Breast epithelium (tissue), 4 donors: ENCODE results near the gene HOXC5. TPM values are rescaled to one million over a fixed set of nuclear protein-coding genes. Genes with fewer than 3 reads are reported as not detected.

Experiments
- DNase-seq, 2 donors: peaks; one replicate each; pipeline ENCODE4 v3.0.0-alpha.2; 2019; ENCODE audit warnings: low spot score in 2 of 2
- H3K27ac ChIP-seq, 2 donors: fragments of 200-600 bp; sonication (generic) in 1 of 2; one replicate each; pipeline ENCODE4 v1.5.1; 2016 to 2019; ENCODE audit warnings: mild to moderate bottlenecking in 1 of 2
- H3K27me3 ChIP-seq, 2 donors: fragments of 200-600 bp; sonication (generic) in 1 of 2; one replicate each; pipeline versions ENCODE4 v1.5.1 to v1.6.0; 2017 to 2019; ENCODE audit warnings: control low read depth in 1 of 2, mild to moderate bottlenecking in 1 of 2
- H3K36me3 ChIP-seq: fragments of 200-600 bp; one replicate; pipeline ENCODE4 v1.5.1; 2019
- H3K4me1 ChIP-seq, 2 donors: fragments of 200-600 bp; sonication (generic); one replicate each; pipeline ENCODE4 v1.5.1; 2016 to 2019; ENCODE audit warnings: control low read depth in 1 of 2
- H3K4me3 ChIP-seq, 3 donors: fragments of 200-600 bp; sonication (generic); 1 replicate in 2 of 3; 2 replicates in 1 of 3; pipeline ENCODE4 v1.5.1; 2016 to 2019; ENCODE audit warnings: mild to moderate bottlenecking in 3 of 3, moderate library complexity in 2 of 3
- H3K9me3 ChIP-seq, 2 donors: fragments of 200-600 bp; sonication (generic) in 1 of 2; one replicate each; pipeline ENCODE4 v1.5.1; 2016 to 2019; ENCODE audit warnings: control low read depth in 1 of 2
- POLR2A ChIP-seq: fragments of 450-650 bp; IDR thresholded peaks from one replicate; pipeline ENCODE4 v1.6.1; 2016; ENCODE audit warnings: antibody characterized with exemption, mild to moderate bottlenecking, moderate library complexity
- POLR2AphosphoS5 ChIP-seq, 3 donors: sonication (generic); formaldehyde crosslinking; IDR thresholded peaks; one replicate each; pipeline ENCODE4 v1.6.1; 2017; ENCODE audit warnings: antibody characterized with exemption in 3 of 3
- intact Hi-C: fragments of 100-400 bp; cut with DNase I; formaldehyde crosslinking; loops from one replicate; pipeline ENCODE4 v1.15.1; 2023; ENCODE audit warnings: low total_unique reads
- total RNA-seq, 3 donors: library from RNA; depleted of rRNA; stranded (reverse); fragments of >200 nt; gene quantifications; one replicate each; pipeline ENCODE4 v1.1.0, GENCODE V29; 2016
- TF ChIP-seq, protein P1 (sequence below), 3 donors: fragments of 450-650 bp; IDR thresholded peaks; one replicate each; pipeline ENCODE4 v1.5.1; 2016 to 2017; ENCODE audit warnings: antibody characterized with exemption in 3 of 3, mild to moderate bottlenecking in 3 of 3, moderate library complexity in 3 of 3

Gene HOXC5
- total RNA-seq, 3 donors from 2014 or later = 0.73 to 0.98 (median 0.96) TPM

DNA sequence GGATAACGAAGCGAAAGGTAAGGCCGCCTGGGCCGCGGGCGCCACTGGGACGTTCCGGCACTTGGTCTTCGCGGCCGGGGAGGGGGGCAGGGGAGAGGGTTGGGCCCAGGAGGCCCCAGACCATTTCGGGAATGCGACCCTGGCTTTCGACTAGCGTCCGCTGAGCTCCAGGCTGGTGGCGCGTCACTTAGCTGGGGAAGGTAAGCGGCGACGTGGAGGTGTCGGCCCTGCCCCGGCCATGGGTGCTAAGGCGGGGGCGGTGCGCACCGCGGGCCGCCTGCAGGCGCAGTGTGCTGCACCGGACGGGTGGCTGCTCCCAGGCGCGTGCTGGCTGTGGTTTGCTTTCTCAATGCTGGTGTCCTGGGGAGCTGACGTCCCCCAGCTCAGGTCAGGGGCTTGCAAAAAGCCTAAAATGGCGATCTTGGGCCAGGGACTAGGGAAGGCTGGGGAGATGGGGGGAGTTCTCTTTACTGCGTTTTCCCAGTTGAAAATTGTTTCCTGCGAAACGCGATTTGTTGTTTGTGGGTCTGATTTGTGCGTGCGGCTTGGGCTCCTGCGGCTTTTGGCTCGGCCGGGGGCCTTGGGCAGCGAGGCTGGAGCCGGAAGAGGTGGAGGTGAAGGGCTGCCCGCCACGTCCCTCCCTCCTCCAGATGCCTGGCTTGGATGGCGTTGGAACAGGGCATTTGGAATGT lies 46.7 kb upstream of the HOXC5 start:
- Histone ChIP-seq H3K36me3 (no peaks in the 10 kb centered on the region), H3K27ac (peak overlapping the region; percentile 50 to 84), H3K27me3 (peaks cover 8 to 95% of the 10 kb centered on the region in 2 donors), H3K9me3 (no peaks in the 10 kb centered on the region), H3K4me3 (peak overlapping the region; percentile 52 to 69 (median 54)), H3K4me1 (peaks cover 0 to 8% of the 10 kb centered on the region in 2 donors)
- no peak for DNase-seq
- TF ChIP-seq POLR2A = no peak
- TF ChIP-seq, protein P1, sequence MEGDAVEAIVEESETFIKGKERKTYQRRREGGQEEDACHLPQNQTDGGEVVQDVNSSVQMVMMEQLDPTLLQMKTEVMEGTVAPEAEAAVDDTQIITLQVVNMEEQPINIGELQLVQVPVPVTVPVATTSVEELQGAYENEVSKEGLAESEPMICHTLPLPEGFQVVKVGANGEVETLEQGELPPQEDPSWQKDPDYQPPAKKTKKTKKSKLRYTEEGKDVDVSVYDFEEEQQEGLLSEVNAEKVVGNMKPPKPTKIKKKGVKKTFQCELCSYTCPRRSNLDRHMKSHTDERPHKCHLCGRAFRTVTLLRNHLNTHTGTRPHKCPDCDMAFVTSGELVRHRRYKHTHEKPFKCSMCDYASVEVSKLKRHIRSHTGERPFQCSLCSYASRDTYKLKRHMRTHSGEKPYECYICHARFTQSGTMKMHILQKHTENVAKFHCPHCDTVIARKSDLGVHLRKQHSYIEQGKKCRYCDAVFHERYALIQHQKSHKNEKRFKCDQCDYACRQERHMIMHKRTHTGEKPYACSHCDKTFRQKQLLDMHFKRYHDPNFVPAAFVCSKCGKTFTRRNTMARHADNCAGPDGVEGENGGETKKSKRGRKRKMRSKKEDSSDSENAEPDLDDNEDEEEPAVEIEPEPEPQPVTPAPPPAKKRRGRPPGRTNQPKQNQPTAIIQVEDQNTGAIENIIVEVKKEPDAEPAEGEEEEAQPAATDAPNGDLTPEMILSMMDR (IDR thresholded peaks at IDR 0.05) = peak in 2 of 3 donors; percentile 10 to 17
- peak in 2 of 3 donors; percentile 23 to 26 for TF ChIP-seq POLR2AphosphoS5 (IDR thresholded peaks at IDR 0.05)
- intact Hi-C loops = no loop called here

DNA sequence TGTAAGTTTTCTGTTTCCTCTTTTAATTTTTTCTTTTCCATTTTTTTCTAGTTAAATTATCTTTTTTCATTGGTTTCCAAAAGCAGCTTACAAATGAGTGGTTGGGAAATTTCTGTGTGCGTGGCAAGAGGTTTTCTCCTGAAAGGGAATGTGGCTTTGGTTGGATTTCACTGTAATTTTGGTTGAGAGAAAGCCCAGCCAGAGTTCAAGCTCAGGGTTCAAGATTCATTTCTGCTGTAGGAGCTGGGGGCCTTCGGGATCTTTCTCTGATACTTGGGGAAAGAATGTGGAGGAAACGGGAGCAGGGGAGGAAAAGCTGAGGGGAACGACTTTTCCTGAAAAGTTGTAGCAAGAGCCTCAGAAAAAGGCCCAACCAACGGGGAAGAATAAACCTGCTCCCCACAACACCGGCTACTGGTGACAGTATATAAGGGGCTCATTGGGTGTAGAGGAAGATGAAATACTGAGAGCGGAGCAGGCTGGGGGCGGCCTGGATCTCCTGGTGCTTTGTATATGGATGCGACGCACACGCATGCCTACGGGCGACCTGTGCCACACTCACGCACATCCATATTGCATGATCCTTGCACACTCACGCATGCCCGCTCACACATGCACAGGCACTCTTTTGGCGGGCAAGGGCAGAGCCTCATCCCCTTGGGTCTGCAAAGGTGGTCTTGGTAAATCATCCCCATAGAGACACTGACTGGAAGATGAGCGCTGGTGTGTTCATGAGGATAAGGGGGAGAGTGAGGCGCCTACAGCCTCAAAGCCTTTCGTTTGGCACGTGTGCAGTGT lies 46.0 kb upstream of the HOXC5 start:
- Histone ChIP-seq H3K27me3 (peaks cover 8 to 96% of the 10 kb centered on the region in 2 donors), H3K27ac (peak overlapping the region; percentile 50 to 69), H3K4me3 (peak overlapping the region; percentile 52 to 69 (median 54)), H3K4me1 (peaks cover 0 to 8% of the 10 kb centered on the region in 2 donors), H3K36me3 (no peaks in the 10 kb centered on the region), H3K9me3 (no peaks in the 10 kb centered on the region)
- intact Hi-C loops = no loop called here
- TF ChIP-seq POLR2AphosphoS5 (IDR thresholded peaks at IDR 0.05) = no peak
- TF ChIP-seq POLR2A = no peak
- TF ChIP-seq, protein P1 (IDR thresholded peaks at IDR 0.05) = no peak
- no peak for DNase-seq

DNA sequence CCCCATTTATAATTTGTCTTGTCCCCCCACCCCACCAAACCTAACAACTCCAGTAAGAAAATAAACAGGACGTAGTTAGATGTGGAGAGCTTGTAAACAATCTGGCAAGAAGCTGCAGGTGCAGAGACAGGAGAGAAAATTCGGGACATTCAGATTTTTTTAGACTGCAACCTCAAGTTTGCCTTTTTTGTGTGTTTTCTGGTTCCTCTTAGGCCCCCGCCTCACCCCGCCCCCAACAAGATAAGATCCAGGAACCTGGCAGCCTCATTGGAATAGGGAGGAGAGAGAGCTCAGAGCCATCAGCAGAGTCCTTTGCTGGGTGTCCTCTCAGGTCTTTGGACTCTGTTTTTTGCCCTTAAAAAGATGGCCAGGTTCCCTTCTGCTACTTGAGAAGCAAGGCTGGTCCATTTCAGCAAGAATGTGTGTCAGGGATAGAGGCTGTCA lies 45.0 kb upstream of the HOXC5 start:
- H3K36me3 ChIP-seq = no peaks in the 10 kb centered on the region
- H3K4me1 ChIP-seq = peaks cover 0 to 8% of the 10 kb centered on the region in 2 donors
- H3K4me3 ChIP-seq = peak overlapping the region in 1 of 3 donors; percentile 69
- peaks cover 8 to 96% of the 10 kb centered on the region in 2 donors for H3K27me3 ChIP-seq
- intact Hi-C loops = no loop called here
- H3K9me3 ChIP-seq = no peaks in the 10 kb centered on the region
- H3K27ac ChIP-seq = no peak overlapping the region
- TF ChIP-seq, protein P1 (IDR thresholded peaks at IDR 0.05) = no peak
- no peak for TF ChIP-seq POLR2A
- no peak for TF ChIP-seq POLR2AphosphoS5 (IDR thresholded peaks at IDR 0.05)
- DNase-seq = no peak

- Histone ChIP-seq H3K9me3 (no peaks in the 10 kb centered on the region), H3K4me3 (peak overlapping the region in 1 of 3 donors; percentile 49), H3K4me1 (peaks cover 0 to 8% of the 10 kb centered on the region in 2 donors), H3K27ac (no peak overlapping the region), H3K36me3 (no peaks in the 10 kb centered on the region), H3K27me3 (peaks cover 8 to 97% of the 10 kb centered on the region in 2 donors)
- intact Hi-C loops = no loop called here
- TF ChIP-seq POLR2A (no peak), POLR2AphosphoS5 (IDR thresholded peaks at IDR 0.05) (no peak)
- TF ChIP-seq, protein P1 (IDR thresholded peaks at IDR 0.05) = no peak
- no peak for DNase-seq
Observed at GRCh38 chr12:53988541-53989226, 44.2 kb upstream of the HOXC5 start.
